Measurements from ENCODE around the gene CPT1C.
"Not testable (repeated sequence)": the region's sequence is repeated elsewhere in the genome, so short reads cannot be mapped to it uniquely, and the experiment has no call there.

The CPT1C gene

DNA sequence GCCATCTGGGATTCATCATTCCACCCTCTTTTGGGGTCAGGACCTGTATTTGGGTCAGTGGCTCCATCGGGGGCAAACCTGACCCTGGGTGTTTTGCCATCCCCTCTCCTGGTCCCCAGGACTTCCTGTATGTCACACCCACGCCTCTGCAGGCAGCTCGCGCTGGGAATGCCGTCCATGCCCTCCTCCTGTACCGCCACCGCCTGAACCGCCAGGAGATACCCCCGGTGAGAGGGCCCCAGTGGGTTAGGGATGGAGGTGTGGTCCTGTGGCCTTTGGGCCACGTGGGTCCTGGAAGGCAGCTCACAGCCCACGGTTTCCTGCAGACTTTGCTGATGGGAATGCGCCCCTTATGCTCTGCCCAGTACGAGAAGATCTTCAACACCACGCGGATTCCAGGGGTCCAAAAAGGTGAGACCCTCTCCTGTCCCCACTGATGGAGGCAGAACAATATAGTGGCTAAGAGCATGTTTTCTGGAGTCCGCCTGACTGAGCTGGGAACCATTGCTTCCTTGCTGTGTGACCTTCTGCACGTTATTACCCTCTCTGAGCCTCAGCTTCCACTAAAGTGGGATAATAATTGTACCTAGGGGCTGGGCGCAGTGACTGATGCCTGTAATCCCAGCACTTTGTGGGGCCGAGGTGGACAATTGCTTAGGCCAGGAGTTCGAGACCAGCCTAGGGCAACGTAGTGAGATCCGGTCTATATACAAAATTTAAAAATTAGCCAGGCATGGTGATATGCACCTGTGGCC, 14.1 kb downstream of the CPT1C start:
- DNase-seq (ENCODE audit: low spot score): no peak

DNA sequence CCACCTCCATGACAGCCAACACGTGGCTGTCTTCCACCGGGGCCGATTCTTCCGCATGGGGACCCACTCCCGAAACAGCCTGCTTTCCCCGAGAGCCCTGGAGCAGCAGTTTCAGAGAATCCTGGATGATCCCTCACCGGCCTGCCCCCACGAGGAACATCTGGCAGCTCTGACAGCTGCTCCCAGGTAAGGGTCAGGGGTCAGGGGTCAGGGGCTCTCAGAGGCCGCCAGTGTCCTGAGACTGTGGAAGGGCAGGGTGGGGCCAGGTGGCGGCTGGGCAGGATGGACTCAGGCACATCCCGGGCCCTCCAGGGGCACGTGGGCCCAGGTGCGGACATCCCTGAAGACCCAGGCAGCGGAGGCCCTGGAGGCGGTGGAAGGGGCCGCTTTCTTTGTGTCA, 15.0 kb downstream of the CPT1C start:
- DNase-seq (ENCODE audit: low spot score): no peak

DNA sequence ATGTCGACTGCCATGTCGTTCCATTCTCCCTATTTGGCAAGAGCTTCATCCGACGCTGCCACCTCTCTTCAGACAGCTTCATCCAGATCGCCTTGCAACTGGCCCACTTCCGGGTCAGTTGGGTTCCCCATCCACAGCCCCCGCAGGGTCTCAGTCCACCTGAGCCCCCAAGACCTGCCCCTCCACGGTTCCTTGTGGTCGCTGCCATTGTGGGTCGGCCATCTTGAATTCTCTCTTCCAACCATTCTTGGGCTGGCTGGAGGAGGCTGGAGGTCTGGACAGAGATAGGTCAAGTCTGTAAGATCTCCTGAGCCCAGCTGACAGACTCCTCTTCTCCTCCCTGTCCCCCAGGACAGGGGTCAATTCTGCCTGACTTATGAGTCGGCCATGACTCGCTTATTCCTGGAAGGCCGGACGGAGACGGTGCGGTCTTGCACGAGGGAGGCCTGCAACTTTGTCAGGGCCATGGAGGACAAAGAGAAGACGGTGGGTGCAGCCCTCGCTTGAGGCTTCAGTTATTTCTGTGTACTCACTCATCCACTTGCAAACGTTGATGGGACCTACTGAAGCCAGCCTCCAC, 19.5 kb downstream of the CPT1C start:
- DNase-seq (ENCODE audit: low spot score): no peak

DNA sequence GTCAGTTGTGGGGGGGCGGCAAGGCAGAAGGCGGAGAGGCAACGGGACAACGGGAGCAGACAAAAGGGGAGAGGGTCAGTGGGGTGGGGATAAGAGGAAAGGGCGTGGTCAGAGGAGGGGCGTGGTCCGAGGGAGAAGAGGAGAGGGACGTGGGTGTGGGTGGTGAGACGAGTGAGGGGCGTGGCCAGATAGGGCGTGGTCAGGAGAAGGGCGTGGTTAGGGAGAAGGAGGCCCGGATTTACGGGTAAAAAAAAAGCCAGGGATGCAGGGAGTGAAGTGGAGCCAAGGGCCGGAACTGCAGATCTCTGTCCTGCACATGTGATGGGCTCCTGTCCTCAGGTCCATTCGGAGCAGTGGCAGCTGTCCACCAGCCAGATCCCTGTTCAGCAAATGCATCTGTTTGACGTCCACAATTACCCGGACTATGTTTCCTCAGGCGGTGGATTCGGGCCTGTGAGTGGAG, 21.5 kb downstream of the CPT1C start:
- DNase-seq (ENCODE audit: low spot score): peak; percentile 32

DNA sequence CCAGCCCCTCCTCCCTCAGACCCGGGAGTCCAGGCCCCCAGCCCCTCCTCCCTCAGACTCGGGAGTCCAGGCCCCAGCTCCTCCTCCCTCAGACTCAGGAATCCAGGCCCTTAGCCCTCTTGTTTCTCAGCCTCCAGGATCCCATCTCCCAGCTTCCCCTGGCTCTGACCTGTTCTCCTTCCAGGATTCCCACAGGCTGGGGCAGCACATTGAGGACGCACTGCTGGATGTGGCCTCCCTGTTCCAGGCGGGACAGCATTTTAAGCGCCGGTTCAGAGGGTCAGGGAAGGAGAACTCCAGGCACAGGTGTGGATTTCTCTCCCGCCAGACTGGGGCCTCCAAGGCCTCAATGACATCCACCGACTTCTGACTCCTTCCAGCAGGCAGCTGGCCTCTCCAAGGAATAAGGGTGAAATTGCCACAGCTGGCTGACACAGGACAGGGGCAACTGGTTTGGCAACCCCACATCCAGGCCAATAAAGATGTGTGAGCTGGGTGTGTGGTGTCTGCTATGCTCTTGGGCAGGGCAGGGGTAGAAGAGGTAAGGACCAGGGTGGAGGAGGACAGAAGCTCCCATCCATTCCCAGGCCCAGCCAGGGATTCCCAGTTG, 22.4 kb downstream of the CPT1C start:
- no peak for DNase-seq (ENCODE audit: low spot score)

DNA sequence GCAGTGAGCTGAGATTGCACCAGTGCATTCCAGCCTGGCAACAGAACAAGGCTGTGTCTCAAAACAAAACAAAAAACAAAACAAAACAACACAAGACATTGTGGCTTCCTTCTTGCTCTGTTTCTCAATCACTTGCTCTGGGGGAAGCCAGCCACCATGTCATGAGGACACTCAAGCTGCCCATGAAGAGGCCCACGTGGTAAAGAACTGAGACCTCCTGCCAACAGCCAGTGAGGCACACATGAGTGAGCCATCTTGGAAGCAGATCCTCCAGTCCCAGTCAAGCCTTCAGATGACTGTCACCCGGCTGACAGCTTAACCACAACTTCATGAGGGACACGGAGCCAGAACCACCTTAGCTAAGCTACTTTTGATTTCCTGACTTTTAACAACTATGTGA, 25.2 kb downstream of the CPT1C start:
- no peak for DNase-seq (ENCODE audit: low spot score)

DNA sequence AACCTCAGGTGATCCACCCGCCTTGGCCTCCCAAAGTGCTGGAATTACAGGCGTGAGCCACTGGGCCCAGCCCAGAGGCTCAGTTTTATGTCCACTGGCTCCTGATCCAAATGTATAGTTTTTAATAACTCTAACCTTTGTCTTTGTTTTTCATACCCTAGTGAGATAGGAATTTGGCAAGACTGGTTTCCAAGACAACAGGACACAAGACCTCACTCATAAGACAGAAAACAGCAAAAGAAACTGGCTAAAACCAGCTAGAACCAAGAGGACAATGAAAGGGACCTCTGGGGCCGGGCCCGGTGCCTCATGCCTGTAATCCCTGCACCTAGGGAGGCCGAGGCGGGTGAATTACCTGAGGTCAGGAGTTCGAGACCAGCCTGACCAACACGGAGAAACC, 27.6 kb downstream of the CPT1C start:
- no peak for DNase-seq (ENCODE audit: low spot score)

DNA sequence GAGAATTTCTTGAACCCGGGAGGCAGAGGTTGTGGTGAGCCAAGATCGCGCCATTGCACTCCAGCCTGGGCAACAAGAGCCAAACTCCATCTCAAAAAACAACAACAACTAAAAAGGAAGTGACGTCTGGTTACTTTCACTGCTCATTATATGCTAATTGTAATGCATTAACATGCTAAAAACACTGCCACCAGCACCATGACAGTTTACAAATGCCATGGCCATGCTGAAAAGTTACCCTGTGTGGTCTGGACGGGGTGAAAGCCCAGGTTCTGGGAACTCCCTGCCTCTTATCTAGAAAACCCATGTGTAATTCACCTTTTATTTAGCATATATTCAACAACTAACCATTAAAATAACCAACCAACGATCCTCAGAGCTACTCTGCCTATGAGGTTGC, 28.1 kb downstream of the CPT1C start:
- DNase-seq (ENCODE audit: low spot score): no peak

DNA sequence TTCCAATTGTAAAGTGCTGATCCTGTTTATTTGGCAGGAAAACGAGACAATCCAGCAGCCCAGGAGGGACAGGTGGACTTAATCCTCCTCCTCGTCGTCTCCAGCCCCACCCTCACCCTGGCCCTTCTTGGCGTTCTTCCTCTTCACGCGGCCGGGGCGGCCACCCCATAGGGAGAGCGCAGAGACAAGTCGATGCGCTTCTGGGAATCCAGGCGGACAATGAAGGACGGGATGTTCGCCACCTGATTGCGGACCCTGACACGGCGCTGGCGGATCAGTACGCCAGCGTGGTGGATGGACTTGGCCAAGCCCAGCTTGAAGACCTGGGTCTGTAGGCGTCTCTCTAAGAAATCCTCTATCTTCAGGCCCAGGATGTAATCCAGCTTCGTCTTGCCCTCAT, 28.5 kb downstream of the CPT1C start:
- not testable (repeated sequence) for DNase-seq (ENCODE audit: low spot score)

DNA sequence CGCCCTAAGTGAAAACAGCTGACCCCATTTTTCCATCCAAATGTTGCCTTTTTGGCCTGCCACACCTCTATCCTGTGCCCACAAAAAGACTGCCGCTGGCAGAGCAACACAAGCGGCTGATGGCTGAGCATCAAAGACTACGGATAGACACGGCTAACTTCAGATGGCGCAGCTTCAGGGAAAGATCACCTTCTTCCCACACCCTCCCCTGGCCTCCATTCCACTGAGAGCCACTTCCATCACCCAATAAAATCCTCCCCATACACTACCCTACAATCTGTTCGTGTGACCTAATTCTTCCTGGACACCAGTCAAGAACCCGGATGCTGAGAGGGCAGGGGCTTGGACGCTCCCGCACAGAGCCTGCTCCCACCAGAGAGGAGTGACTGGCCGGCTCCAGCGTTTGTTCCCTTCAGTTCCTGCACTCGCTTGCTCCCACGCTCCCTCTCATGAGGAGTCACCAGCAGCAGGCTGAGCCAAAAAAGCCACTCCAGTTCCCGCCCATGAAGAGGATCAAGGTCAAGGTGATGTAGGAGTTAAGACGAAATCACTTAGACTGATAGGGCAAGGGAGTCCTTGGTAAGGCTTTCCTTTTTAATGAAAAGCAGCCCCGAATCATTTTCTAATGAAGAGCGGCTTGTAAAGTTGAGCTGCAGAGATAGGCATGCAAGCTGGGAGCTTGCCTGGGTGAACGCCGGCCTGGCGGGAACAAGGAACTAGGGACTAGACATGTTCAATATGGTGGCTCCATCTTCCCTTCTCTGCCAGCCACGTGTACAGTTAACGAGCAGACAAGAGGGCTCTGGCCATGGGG, 36.5 kb downstream of the CPT1C start:
- DNase-seq (ENCODE audit: low spot score): peak; percentile 19

DNA sequence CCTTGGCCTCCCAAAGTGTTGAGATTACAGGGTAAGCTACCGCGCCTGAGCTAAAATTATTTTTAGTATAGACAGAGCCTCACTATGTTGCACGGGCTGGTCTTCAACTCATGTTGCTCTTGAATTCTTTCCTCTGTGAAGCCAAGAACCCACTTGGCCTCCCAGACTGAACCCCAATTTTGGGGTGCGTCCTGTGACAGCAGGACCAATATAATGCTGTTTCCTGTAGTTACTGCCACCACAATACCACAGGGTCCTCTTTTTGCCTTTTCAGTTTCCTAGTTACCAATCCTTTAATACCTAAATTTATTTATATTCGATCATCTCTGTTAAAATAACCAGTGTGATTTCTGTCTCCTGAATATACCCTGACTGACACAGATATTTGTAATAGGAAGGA, 39.2 kb downstream of the CPT1C start:
- no peak for DNase-seq (ENCODE audit: low spot score)

DNA sequence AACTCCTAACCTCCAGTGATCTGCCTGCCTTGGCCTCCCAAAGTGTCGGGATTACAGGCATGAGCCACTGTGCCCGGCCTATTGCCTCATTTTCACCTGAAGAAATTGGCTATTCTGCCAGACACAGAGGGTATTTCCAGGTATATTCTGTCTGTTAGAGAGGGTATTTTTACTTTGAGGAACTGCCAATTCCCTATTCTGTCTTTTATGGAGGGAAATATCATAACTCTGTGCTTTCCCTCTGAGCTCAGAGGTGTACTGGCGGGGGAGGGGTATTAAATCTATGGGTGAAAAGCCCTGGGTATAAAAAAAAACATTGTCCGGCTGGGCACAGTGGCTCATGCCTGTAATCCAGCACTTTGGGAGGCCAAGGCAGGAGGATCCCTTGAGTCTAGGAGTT, 47.4 kb downstream of the CPT1C start:
- DNase-seq (ENCODE audit: low spot score): no peak

DNA sequence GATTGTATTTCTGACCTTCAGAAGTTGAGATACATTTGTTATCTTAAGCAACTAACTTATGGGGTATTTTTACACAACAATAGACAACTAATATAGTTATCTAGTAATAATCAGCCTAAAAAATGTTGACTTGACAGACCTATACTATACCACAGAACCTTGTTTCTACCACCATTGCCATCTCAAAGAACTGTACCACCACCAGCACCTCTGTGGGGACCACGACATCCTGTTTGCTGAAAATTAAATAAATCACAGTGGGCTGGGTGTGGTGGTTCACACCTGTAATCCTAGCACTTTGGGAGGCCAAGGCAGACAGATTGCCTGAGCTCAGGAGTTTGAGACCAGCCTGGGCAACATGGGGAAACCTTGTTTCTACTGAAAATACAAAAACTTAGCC, 48.2 kb downstream of the CPT1C start:
- DNase-seq (ENCODE audit: low spot score): no peak

DNA sequence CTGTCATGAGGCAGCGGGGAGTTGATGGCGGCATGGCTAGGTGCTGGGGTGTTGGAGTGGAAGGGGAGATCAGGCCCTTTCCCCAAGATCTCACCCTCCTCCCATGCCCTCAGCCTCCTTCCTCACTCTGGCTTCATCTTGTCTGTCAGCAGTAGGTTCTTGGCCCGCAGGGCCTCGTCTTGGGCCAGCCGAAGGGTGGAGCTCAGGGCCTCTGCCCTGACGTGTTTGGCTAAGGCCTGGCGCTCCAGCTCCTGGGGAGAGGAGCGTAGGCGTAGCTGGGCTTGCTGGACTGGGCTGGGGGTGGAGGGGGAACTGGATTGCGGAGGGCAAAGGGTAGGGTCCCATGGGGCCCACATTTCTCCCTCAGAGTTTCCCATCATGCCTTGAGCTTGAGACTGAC, 49.0 kb downstream of the CPT1C start:
- no peak for DNase-seq (ENCODE audit: low spot score)

DNA sequence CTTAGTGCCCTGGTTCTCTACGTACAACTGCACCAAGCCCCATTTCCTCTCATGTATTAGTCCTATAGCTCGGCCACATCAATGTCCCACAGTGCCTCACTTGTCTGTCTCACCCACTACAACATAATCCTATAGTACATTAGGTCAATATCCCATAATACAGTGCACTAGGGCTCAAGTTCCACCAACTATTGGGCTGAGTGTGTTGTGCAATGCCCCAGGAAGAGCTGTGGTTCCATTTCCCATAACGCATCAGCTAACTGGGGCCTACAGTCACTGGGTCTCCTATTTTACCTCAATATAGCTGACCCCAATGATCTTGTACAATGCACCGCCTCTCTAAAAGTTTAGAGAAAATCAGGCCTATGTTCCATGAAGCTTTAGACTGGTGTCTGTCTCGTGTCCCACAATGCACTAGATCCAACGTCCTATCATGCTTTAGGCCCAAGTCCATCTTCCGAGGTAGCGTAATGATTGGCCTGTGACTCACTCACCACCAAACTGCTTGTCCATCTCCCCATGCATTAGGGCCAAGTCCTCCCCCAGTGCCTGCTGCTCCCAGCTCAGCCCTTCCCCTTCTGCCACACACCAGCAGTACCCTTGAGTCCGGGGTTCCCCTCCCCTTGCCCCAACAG, 50.4 kb downstream of the CPT1C start:
- DNase-seq (ENCODE audit: low spot score): no peak

DNA sequence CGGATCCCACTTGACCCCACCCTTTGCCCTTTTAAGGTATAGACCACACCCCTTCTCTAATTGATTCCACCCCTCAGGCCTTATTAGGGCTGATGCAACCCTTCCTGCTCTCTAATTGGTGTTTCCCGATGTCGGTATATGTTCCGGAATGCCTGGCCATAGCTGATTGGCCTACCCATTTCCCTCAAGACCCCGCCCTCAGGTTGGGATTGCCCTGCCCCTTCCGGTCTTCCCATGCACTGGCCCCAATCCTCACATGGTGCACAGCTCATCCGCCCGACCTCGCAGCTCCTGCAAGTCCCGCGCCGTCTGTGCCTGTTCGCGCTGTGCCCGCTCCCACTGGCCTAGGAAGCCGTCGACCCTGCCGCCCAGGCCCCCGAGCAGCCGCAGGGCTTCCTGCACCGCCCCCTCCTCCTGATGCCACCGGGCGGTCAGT, 54.0 kb downstream of the CPT1C start:
- DNase-seq (ENCODE audit: low spot score): no peak

DNA sequence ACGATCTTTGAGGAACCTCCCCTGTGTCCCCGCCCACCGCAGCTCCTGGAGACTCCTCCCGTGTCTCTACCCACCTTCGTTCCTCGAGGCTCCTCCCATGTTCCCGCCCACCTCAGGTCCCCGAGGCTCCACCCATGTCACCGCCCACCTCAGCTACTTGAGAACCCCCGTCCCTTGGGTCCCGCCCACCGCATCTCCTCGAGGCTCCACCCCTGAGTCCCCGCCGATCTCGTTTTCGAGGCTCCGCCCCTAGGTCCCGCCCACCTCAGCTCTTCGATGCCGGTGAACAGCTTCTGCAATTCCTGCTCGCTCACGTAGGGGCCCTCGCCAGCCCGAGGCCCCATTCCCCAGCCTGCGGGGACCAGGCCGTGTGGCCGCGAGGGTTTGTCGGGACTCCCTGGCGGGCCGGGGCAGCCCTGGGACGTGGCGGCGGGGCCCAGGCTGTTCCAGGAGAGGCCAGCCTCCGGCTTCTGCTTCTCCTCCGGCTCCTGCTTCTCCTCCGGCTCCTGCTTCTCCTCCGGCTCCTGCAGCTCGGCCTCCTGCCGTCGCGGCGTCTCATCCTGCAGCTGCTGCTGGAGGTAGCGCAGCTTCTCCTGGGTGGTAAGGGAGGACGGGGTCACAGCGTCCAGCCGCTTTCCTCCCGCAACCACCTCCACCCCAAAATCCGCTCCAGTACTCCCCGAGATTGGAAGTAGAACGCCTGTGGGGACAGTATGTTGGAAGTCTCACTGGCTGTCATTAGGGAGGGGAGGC, 55.5 kb downstream of the CPT1C start:
- DNase-seq (ENCODE audit: low spot score): peak; percentile 41

DNA sequence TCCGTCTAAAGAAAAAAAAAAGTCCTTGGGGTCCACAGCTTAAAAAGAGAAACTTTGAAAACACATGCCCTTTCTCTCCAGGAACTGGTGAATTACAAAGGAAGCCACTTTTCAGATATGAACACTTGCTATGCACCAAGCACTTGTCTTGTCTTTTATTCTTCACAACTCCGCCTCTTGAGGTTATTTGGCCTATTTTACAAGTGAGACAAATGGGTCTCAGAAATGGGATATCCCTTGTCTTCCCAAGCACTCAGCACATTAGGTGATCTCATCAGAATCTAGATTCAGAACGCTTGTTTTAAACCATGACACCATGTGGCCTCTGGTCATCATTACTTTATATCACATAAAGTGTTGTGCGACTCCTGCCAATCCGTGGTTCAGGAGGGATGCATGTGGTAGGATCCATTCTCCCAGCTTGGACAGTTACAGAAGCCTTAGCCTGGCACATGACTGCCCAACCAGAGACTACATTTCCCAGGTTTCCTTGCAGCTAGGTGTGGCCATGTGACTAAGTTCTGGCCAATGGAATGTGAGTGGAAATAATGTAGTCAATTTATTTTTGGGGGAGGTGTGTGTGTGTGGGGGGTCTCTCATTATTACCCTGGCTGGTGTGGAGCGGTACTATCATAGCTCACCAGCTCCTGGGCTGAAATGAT, 58.3 kb downstream of the CPT1C start:
- DNase-seq (ENCODE audit: low spot score): no peak

DNA sequence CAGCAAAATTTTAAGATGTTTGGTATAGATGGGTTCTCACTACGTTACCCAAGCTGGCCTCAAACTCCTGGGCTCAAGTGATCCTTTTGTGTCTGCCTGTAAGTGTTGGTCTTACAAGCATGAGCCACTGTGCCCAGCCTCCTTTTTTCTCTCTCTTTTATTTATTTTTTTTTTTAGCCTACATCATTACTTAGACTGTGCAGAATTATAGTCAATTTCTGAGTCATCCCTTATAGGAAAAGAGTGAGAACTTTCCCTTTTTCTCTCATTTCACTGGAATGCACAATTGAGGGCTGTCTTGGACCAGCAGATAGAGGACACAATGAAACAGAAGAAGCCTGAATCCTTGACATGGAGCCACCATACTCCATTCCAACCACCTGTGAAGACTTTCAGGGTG, 58.9 kb downstream of the CPT1C start:
- DNase-seq (ENCODE audit: low spot score): no peak

DNA sequence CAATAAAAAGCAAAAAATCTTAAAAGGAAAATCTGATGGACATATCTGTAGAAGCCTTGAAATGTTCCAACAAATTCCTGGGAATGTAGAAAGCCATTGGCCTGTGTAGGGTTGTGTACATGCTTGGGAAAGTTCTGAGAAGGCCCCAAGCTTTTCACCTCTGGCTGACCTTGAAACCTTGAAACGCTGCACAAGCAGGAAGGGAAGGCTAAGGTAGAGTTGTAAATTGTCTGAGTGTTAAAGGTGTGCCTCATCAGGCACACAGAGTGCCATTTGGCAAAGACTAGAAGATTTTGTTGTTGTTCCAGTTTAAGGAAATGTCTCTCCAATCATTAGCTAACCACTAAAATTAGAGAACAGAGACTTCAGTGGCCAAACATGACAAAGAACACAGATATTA, 61.8 kb downstream of the CPT1C start:
- DNase-seq (ENCODE audit: low spot score): no peak

Measured in SK-N-DZ (cell line).